K562 (cell line): ENCODE measurements around the gene ZNRD2. TPM values are rescaled to one million over a fixed set of nuclear protein-coding genes. Genes with fewer than 3 reads are reported as not detected.

ENCODE experiments used
- ARID4B ChIP-seq: sonication (generic); formaldehyde crosslinking; IDR thresholded peaks from 2 replicates; pipeline ENCODE4 v1.8.0; 2022; ENCODE audit warnings: mild to moderate bottlenecking, missing genetic modification reagents
- FOS ChIP-seq: IDR thresholded peaks from 3 replicates; pipeline ENCODE4 v1.6.1; 2011; ENCODE audit not compliant: insufficient read length; ENCODE audit errors: extremely low read depth
- FOXO4 ChIP-seq: fragments of 450-650 bp; formaldehyde crosslinking; IDR thresholded peaks from 2 replicates; pipeline ENCODE4 v1.4.0; 2020; ENCODE audit warnings: mild to moderate bottlenecking, moderate library complexity
- GTF2F1 ChIP-seq: IDR thresholded peaks from 2 replicates; pipeline ENCODE4 v1.6.1; 2011; ENCODE audit warnings: low read depth, low read length, improper control_type of control experiment
- HLTF ChIP-seq: fragments of 450-650 bp; IDR thresholded peaks from 2 replicates; pipeline ENCODE4 v1.6.1; 2016
- MAZ ChIP-seq, 2 experiments: fragments of 450-650 bp in 1 of 2; sonication (generic) in 1 of 2; formaldehyde crosslinking; IDR thresholded peaks in 1 of 2; conservative IDR thresholded peaks in 1 of 2; 2 replicates each; pipeline versions ENCODE4 v1.4.0 to v1.5.0; 2020; ENCODE audit warnings: mild to moderate bottlenecking in 1 of 2, missing genetic modification reagents in 1 of 2
- MCM7 ChIP-seq, 2 experiments: fragments of 450-650 bp; IDR thresholded peaks; 2 replicates each; pipeline ENCODE4 v1.6.1; 2016 to 2018
- NCOA1 ChIP-seq: fragments of 450-650 bp; IDR thresholded peaks from 2 replicates; pipeline ENCODE4 v1.6.1; 2016; ENCODE audit warnings: low read depth
- NR4A1 ChIP-seq, 2 experiments: fragments of 250-450 bp in 1 of 2; fragments of 450-650 bp in 1 of 2; sonication (Bioruptor Pico) in 1 of 2; IDR thresholded peaks; 2 replicates each; pipeline versions ENCODE4 v1.4.0 to v1.6.1; 2016 to 2020; ENCODE audit warnings: mild to moderate bottlenecking in 2 of 2, missing compliant biosample characterization in 1 of 2, missing genetic modification characterization in 1 of 2, moderate library complexity in 1 of 2
- PML ChIP-seq: IDR thresholded peaks from 2 replicates; pipeline ENCODE4 v1.6.1; 2012; ENCODE audit warnings: low read length, inconsistent platforms
- RNF2 ChIP-seq: sonication (generic); IDR thresholded peaks from 2 replicates; pipeline ENCODE4 v1.6.1; 2016
- SAFB2 ChIP-seq: fragments of 200-400 bp; formaldehyde crosslinking; IDR thresholded peaks from 2 replicates; pipeline ENCODE4 v1.6.1; 2018; ENCODE audit warnings: borderline replicate concordance, low read length, low read depth, moderate library complexity; ENCODE audit not compliant: severe bottlenecking
- SIN3B ChIP-seq: fragments of 450-650 bp; IDR thresholded peaks from 2 replicates; pipeline ENCODE4 v1.6.1; 2017; ENCODE audit warnings: low read depth, mild to moderate bottlenecking, moderate library complexity
- ZC3H11A ChIP-seq: IDR thresholded peaks from 2 replicates; pipeline ENCODE4 v1.6.1; 2012; ENCODE audit warnings: low read depth, low read length, improper control_type of control experiment
- ZFP30 ChIP-seq: fragments of 250-450 bp; sonication (Bioruptor Pico); IDR thresholded peaks from 2 replicates; pipeline ENCODE4 v1.8.0; 2022; ENCODE audit warnings: moderate library complexity, mild to moderate bottlenecking, inconsistent platforms, borderline replicate concordance
- ZNF140 ChIP-seq: fragments of 250-450 bp; sonication (Bioruptor Pico); IDR thresholded peaks from 2 replicates; pipeline ENCODE4 v1.8.0; 2021; ENCODE audit warnings: moderate library complexity, mild to moderate bottlenecking, inconsistent platforms
- ZNF239 ChIP-seq: fragments of 250-450 bp; sonication (Bioruptor Pico); IDR thresholded peaks from 2 replicates; pipeline ENCODE4 v1.4.0; 2020; ENCODE audit warnings: mild to moderate bottlenecking
- ZNF277 ChIP-seq: fragments of 250-450 bp; sonication (Bioruptor Pico); IDR thresholded peaks from 2 replicates; pipeline ENCODE4 v1.8.0; 2022; ENCODE audit warnings: inconsistent platforms, mild to moderate bottlenecking, moderate library complexity, borderline replicate concordance
- ZNF655 ChIP-seq: fragments of 250-450 bp; sonication (Bioruptor Pico); IDR thresholded peaks from 2 replicates; pipeline ENCODE4 v1.5.0; 2021
- ZNF717 ChIP-seq: fragments of 250-450 bp; sonication (Bioruptor Pico); IDR thresholded peaks from 2 replicates; pipeline ENCODE4 v1.5.0; 2021
- polyA plus RNA-seq, 8 experiments: library from polyadenylated mRNA; depleted of rRNA in 4 of 8; stranded (reverse) in 5 of 8; unstranded in 3 of 8; fragments of >200 nt; fragmentation: Nextera tagmentation in 2 of 8; fragmentation: Illumina TruSeq in 1 of 8; extraction: Ambion mirVana in 2 of 8; extraction: Trizol in 1 of 8; gene quantifications; 2 replicates each; pipeline versions ENCODE4 v1.2.1 to v1.2.3, GENCODE V29; 2011 to 2014; ENCODE audit warnings: inconsistent platforms in 1 of 8, missing spikeins in 1 of 8
- total RNA-seq, 7 experiments: library from RNA; depleted of rRNA in 6 of 7; stranded (reverse); fragments of >200 nt in 6 of 7; fragmentation: Illumina TruSeq in 2 of 7; extraction: Trizol in 2 of 7; gene quantifications; 2 replicates each; pipeline versions ENCODE4 v1.2.1 to v1.2.3, GENCODE V29; 2011 to 2021; ENCODE audit warnings: low replicate concordance in 1 of 7

The ZNRD2 gene
- total and polyA plus RNA-seq, 9 of the 15 experiments (the other 6 are each of a cell fraction or from before 2014, with no cell fraction given), result 13.4 to 129 (median 60.4) TPM

- TF ChIP-seq ZNF655 (CRISPR knock-in tag) (no peak), NR4A1 (CRISPR knock-in tag; IDR thresholded peaks at IDR 0.05) (no peak), NR4A1 (tag; IDR thresholded peaks at IDR 0.05) (no peak), ARID4B (CRISPR knock-in tag) (peak; percentile 95), FOS (no peak), PML (0 out of 2 replicates have a peak, but pooled peaks have one; percentile 36), ZNF239 (no peak), MCM7 (IDR thresholded peaks at IDR 0.05) (no peak), HLTF (no peak; the same call in 1 of the 2 replicates), NCOA1 (peak; percentile 66), ZNF717 (CRISPR knock-in tag) (no peak), ZNF140 (CRISPR knock-in tag) (no peak), GTF2F1 (no peak), MAZ (CRISPR knock-in tag; conservative IDR thresholded peaks at IDR 0.05 in 1 of 2, IDR thresholded peaks at IDR 0.05 in 1 of 2) (peak; percentile 89 to 92), ZC3H11A (no peak), ZNF277 (CRISPR knock-in tag) (no peak), ZFP30 (CRISPR knock-in tag) (no peak), SAFB2 (no peak), SIN3B (peak; percentile 41; the same call in 1 of the 2 replicates), FOXO4 (0 out of 2 replicates have a peak, but pooled peaks have one; percentile 24), RNF2 (no peak)
Observed at GRCh38 chr11:65540290-65541092, 29.8 kb upstream of the ZNRD2 start (continued).
